MCF 10A (cell line): ENCODE measurements around the gene ADAM12. TPM values are rescaled to one million over a fixed set of nuclear protein-coding genes. Genes with fewer than 3 reads are reported as not detected.

Source experiments
- BruUV-seq: library from RNA; stranded (reverse); fragments of 400-500 nt; replicated peaks from 2 replicates; lab custom pipeline; 2021; lab: Mats Ljungman, UMichigan
- CTCF ChIA-PET: fragments of 300-600 bp; sonication (Branson Sonifier 250); formaldehyde crosslinking; extraction: SDS; loops from one replicate; lab custom pipeline; 2021; ENCODE audit warnings: antibody characterized with exemption, inconsistent platforms; lab: Yijun Ruan, JAX
- POLR2A ChIA-PET: fragments of 300-600, 350-650 bp; sonication (Branson Sonifier 250); formaldehyde crosslinking; extraction: SDS; loops from one replicate; lab custom pipeline; 2020; ENCODE audit warnings: antibody characterized with exemption, inconsistent platforms; lab: Yijun Ruan, JAX
- DNase-seq: peaks from one replicate; pipeline ENCODE4 v3.0.0-alpha.2; 2018; ENCODE audit not compliant: unreplicated experiment
- H3K27ac Mint-ChIP-seq: one replicate; pipeline ENCODE4 v1.8.0; 2022; ENCODE audit warnings: mild to moderate bottlenecking, low read depth, mixed read lengths; ENCODE audit not compliant: unreplicated experiment
- H3K27me3 Mint-ChIP-seq: one replicate; pipeline ENCODE4 v1.8.0; 2022; ENCODE audit warnings: mixed read lengths; ENCODE audit not compliant: insufficient read depth, unreplicated experiment
- H3K36me3 Mint-ChIP-seq: one replicate; pipeline ENCODE4 v1.8.0; 2022; ENCODE audit warnings: mild to moderate bottlenecking, moderate library complexity, mixed read lengths; ENCODE audit not compliant: insufficient read depth, unreplicated experiment
- H3K4me1 Mint-ChIP-seq: one replicate; pipeline ENCODE4 v1.8.0; 2022; ENCODE audit warnings: mixed read lengths; ENCODE audit not compliant: insufficient read depth, unreplicated experiment
- H3K4me3 Mint-ChIP-seq: one replicate; pipeline ENCODE4 v1.8.0; 2022; ENCODE audit warnings: mild to moderate bottlenecking, moderate library complexity, mixed read lengths; ENCODE audit not compliant: unreplicated experiment
- H3K9me3 Mint-ChIP-seq: one replicate; pipeline ENCODE4 v1.8.0; 2022; ENCODE audit warnings: mixed read lengths; ENCODE audit not compliant: unreplicated experiment
- CTCF ChIP-seq: fragments of 200-600 bp; IDR thresholded peaks from one replicate; pipeline ENCODE4 v1.8.0; 2022; ENCODE audit warnings: antibody characterized with exemption, mild to moderate bottlenecking; ENCODE audit not compliant: unreplicated experiment
- intact Hi-C: fragments of 100-400 bp; cut with micrococcal nuclease; formaldehyde crosslinking; loops from 2 replicates; pipeline ENCODE4 v1.14.1; 2022
- total RNA-seq: library from RNA; stranded (reverse); gene quantifications from 2 replicates; pipeline ENCODE4 v1.2.3, GENCODE V29; 2022

Gene ADAM12
- total RNA-seq, 1 experiment from 2014 or later: 2.2 TPM

- BruUV-seq: no TSS peak
- CTCF ChIA-PET: interaction anchor here (0.6 to 1.0 kb wide), 2 partner anchors 10 to 66 kb away, joined by 3 to 4 read pairs; no protein-coding TSS in a partner anchor
- Mint-ChIP-seq H3K36me3 (no peaks in the 10 kb centered on the region), H3K27ac (no peak overlapping the region), H3K4me1 (peaks cover 5% of the 10 kb centered on the region), H3K4me3 (no peak overlapping the region), H3K27me3 (no peaks in the 10 kb centered on the region), H3K9me3 (no peaks in the 10 kb centered on the region)
- DNase-seq: no peak
- intact Hi-C loops: no loop called here
- POLR2A ChIA-PET: no interaction called here
- no peak for TF ChIP-seq CTCF
These were observed 14.7 kb upstream of the ADAM12 start for GRCh38 chr10:126402721-126403695.

- Mint-ChIP-seq H3K36me3 (no peaks in the 10 kb centered on the region), H3K9me3 (no peaks in the 10 kb centered on the region), H3K4me3 (no peak overlapping the region), H3K27ac (no peak overlapping the region), H3K27me3 (no peaks in the 10 kb centered on the region), H3K4me1 (peaks cover 21% of the 10 kb centered on the region)
- POLR2A ChIA-PET: interaction anchor here (0.7 kb wide), 1 partner anchor 14 kb away, joined by 3 read pairs; no protein-coding TSS in a partner anchor
- DNase-seq: no peak
- BruUV-seq: no TSS peak
- TF ChIP-seq CTCF: no peak
- intact Hi-C loops: no loop called here
- CTCF ChIA-PET: interaction anchor here (1.2 kb wide), 1 partner anchor 20 kb away, joined by 3 read pairs; no protein-coding TSS in a partner anchor
These were observed 12.4 kb upstream of the ADAM12 start for GRCh38 chr10:126400641-126401040.

GRCh38 chr10:126398924-126399323 is 10.6 kb upstream of the ADAM12 start:
- H3K4me3 Mint-ChIP-seq: no peak overlapping the region
- H3K4me1 Mint-ChIP-seq: peaks cover 21% of the 10 kb centered on the region
- CTCF ChIA-PET: no interaction called here
- H3K36me3 Mint-ChIP-seq: no peaks in the 10 kb centered on the region
- H3K9me3 Mint-ChIP-seq: no peaks in the 10 kb centered on the region
- intact Hi-C loops: loop anchor here (2.0 kb wide), 1 partner anchor 62 kb away; no protein-coding TSS in a partner anchor
- DNase-seq: no peak
- BruUV-seq: no TSS peak
- TF ChIP-seq CTCF: no peak
- no peaks in the 10 kb centered on the region for H3K27me3 Mint-ChIP-seq
- H3K27ac Mint-ChIP-seq: no peak overlapping the region
- POLR2A ChIA-PET: no interaction called here

GRCh38 chr10:126398383-126398743 is 10.1 kb upstream of the ADAM12 start:
- H3K4me3 Mint-ChIP-seq: no peak overlapping the region
- BruUV-seq: no TSS peak
- H3K27me3 Mint-ChIP-seq: no peaks in the 10 kb centered on the region
- H3K27ac Mint-ChIP-seq: no peak overlapping the region
- TF ChIP-seq CTCF: no peak
- intact Hi-C loops: loop anchor here (2.0 kb wide), 1 partner anchor 62 kb away; no protein-coding TSS in a partner anchor
- CTCF ChIA-PET: no interaction called here
- peaks cover 21% of the 10 kb centered on the region for H3K4me1 Mint-ChIP-seq
- no peaks in the 10 kb centered on the region for H3K9me3 Mint-ChIP-seq
- DNase-seq: no peak
- H3K36me3 Mint-ChIP-seq: no peaks in the 10 kb centered on the region
- POLR2A ChIA-PET: no interaction called here
